NOMO-1 treated with DMSO at 0.1 percent for 48 hours (cell line): Measurements from ENCODE around the gene TAGAP.

ENCODE experiments used
- DNase-seq: peaks from one replicate; lab custom pipeline; 2025; ENCODE audit not compliant: unreplicated experiment; lab: John Stamatoyannopoulos, UW

TAGAP gene

GRCh38 chr6:159074120-159074684 is 29.4 kb upstream of the TAGAP start:
- peak; percentile 11 for DNase-seq

GRCh38 chr6:159071843-159072769 is 27.3 kb upstream of the TAGAP start:
- no peak for DNase-seq

GRCh38 chr6:159068904-159069578 is 24.2 kb upstream of the TAGAP start:
- DNase-seq, result peak; percentile 35

GRCh38 chr6:159067334-159067733 is 22.5 kb upstream of the TAGAP start:
- no peak for DNase-seq

- no peak for DNase-seq
Measured at GRCh38 chr6:159066483-159066882, 21.7 kb upstream of the TAGAP start.

- no peak for DNase-seq
Measured at GRCh38 chr6:159065759-159066329, 21.1 kb upstream of the TAGAP start.

- no peak for DNase-seq
Measured at GRCh38 chr6:159065091-159065490, 20.3 kb upstream of the TAGAP start.

GRCh38 chr6:159064477-159064876 is 19.7 kb upstream of the TAGAP start:
- DNase-seq, result no peak

GRCh38 chr6:159063549-159063948 is 18.8 kb upstream of the TAGAP start:
- no peak for DNase-seq

- DNase-seq, result peak; percentile 83
Measured at GRCh38 chr6:159062976-159063375, 18.2 kb upstream of the TAGAP start.

- DNase-seq, result peak; percentile 64
Measured at GRCh38 chr6:159062564-159062945, 17.8 kb upstream of the TAGAP start.

- peak; percentile 67 for DNase-seq
Measured at GRCh38 chr6:159061805-159062563, 17.2 kb upstream of the TAGAP start.

- no peak for DNase-seq
Measured at GRCh38 chr6:159061146-159061545, 16.4 kb upstream of the TAGAP start.

GRCh38 chr6:159059885-159060506 is 15.2 kb upstream of the TAGAP start:
- DNase-seq, result no peak

GRCh38 chr6:159059141-159059540 is 14.3 kb upstream of the TAGAP start:
- no peak for DNase-seq

GRCh38 chr6:159056899-159057298 is 12.1 kb upstream of the TAGAP start:
- DNase-seq, result no peak

- no peak for DNase-seq
Measured at GRCh38 chr6:159056432-159056831, 11.6 kb upstream of the TAGAP start.

GRCh38 chr6:159056003-159056402 is 11.2 kb upstream of the TAGAP start:
- peak; percentile 98 for DNase-seq

- peak; percentile 94 for DNase-seq
Measured at GRCh38 chr6:159053781-159054398, 9.1 kb upstream of the TAGAP start.

GRCh38 chr6:159052720-159053119 is 7.9 kb upstream of the TAGAP start:
- DNase-seq, result peak; percentile 46
